Neuron (in vitro differentiated cells): ENCODE data around the gene FRG2.
"Not testable (repeated sequence)": the region's sequence is repeated elsewhere in the genome, so short reads cannot be mapped to it uniquely, and the experiment has no call there.

Experiments
- H2AFZ ChIP-seq: one replicate; pipeline ENCODE4 v1.6.1; 2013; ENCODE audit warnings: low read depth, mild to moderate bottlenecking, inconsistent platforms, low read length, moderate library complexity
- H3K27me3 ChIP-seq: one replicate; pipeline ENCODE4 v1.6.1; 2013; ENCODE audit warnings: low read length; ENCODE audit not compliant: insufficient read depth
- H3K36me3 ChIP-seq: one replicate; pipeline ENCODE4 v1.6.1; 2013; ENCODE audit warnings: low read length; ENCODE audit not compliant: insufficient read depth
- H3K4me1 ChIP-seq: one replicate; pipeline ENCODE4 v1.6.1; 2013; ENCODE audit warnings: low read length; ENCODE audit not compliant: insufficient read depth
- H3K4me3 ChIP-seq: 2 replicates; pipeline ENCODE4 v1.5.1; 2013; ENCODE audit warnings: mild to moderate bottlenecking, low read length, moderate library complexity
- H3K9me3 ChIP-seq: one replicate; pipeline ENCODE4 v1.6.1; 2013; ENCODE audit warnings: low read length

FRG2 gene

DNA sequence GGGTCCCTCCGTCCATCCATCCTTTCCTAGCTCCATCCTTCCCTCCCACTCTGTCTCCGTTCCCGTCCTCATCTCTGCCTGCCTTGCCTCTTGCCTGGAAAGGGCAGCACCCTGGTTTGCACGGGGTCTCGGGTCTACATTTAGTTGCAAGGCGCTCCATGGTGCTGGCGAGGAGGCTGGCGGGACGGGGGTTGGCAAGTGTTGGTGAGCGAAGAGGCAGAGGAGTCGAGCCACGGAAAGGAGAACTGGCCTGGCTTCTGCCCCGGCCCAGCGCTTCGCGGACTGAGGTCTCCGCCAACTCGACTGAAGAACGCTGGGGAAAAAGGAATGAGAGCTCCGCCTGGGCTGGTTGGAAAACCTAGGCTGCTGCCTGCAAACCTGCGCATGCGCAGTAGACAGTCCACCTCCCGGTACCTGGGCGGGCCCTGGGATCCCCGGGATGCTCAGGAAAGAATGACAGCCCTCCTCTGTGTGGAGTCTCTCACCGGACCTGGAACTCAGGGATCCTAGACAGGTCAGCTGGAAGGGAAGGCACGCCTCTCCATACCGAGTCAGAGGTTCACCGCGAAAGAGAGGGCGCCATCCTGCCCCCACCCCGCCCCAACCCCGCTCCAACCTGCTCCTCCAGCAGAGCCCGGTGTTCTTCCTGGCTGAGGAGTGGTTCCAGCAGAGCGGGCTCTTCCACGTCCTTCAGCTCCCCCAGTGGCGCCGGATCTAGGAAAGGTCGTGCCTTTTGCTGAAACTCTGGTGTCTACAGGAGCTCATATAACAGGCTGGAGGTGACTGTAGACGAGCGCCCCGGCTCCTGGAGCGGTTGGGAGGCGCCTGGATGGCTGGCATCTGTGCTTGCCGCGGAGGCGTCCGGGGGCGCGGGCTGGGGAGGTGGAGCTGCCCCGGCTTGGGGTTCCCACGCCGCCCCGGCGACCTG is 6.0 kb downstream of the FRG2 start:
- H3K27me3 ChIP-seq = peaks cover 56% of the 10 kb centered on the region
- peaks cover 5% of the 10 kb centered on the region for H3K4me1 ChIP-seq
- H3K9me3 ChIP-seq = no peaks in the 10 kb centered on the region
- peak overlapping the region; percentile 32 for H3K4me3 ChIP-seq
- no peaks in the 10 kb centered on the region for H3K36me3 ChIP-seq
- no peak overlapping the region for H2AFZ ChIP-seq

DNA sequence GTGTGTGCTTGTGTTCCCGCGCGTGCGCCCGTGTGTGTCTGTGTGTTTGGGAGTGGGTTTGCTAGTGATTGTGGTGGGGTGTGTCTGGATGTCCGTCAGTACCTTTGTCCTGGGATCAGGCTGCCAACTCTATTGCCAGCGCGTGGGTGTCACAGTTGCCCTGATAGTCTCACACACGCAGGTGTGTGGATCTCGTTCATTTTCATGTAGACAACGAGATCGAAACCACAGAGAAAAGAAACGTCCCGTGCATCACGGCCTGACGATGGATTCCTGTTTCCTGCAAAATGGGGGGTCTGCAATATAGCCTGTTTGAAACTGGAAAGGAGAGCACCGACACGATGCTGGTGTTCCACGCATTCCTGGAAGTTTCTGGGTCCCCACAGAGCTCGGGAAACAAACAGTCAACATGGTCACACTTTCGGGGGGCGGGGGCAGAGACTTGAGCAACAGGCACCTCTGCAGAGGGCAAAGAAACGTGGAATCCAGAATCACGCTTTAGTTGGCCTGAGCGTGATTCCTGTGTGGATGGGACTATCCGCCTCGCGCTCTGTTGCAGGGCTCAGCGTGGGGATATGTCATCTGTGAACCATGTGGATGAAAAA is 7.1 kb downstream of the FRG2 start:
- H3K27me3 ChIP-seq = peaks cover 67% of the 10 kb centered on the region
- not testable (repeated sequence) for H2AFZ ChIP-seq, H3K4me3 ChIP-seq, H3K4me1 ChIP-seq, H3K36me3 ChIP-seq, H3K9me3 ChIP-seq

DNA sequence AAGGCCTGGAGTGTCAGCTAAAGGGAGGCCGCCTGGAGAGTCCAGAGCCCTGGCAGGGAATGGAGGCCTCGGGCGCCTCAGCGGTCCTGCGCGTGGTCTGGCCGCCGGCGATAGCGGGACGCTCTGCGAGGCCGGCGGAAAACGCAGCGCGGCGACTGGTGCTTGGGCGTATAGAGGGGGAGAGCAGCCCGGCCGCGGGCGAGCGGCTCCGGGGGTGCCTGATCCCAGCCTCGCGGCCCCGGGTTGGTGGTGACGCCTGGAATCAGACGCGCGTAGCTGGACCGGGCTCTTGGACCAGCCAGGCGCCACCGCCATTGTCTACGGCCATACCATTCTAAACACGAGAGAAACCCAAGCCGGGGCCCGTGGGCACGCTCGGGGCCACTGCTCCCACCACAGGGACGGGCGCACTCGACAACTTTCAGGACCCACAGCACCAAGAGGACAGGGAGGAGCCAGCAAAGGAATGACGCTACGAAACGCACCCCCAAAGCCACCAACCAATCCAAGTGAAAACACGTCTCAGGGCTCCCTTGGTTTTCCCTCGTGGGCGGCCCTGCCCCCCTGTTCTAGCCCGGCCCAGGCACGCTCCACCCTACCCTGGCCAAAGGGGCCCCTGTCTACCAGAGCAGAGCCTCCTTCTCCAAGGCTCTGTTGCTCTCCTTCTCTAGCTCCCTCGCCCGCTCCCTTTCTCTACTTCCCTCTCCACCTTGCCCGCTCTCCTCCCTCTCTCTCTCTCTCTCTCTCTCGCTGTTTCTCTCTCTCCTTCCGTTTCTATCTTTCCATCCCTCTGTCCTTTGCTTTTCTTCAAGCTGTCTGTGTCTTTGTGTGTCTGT is 7.8 kb downstream of the FRG2 start:
- Histone ChIP-seq H3K4me3 (no peak overlapping the region), H3K27me3 (peaks cover 74% of the 10 kb centered on the region), H3K4me1 (peaks cover 5% of the 10 kb centered on the region)

DNA sequence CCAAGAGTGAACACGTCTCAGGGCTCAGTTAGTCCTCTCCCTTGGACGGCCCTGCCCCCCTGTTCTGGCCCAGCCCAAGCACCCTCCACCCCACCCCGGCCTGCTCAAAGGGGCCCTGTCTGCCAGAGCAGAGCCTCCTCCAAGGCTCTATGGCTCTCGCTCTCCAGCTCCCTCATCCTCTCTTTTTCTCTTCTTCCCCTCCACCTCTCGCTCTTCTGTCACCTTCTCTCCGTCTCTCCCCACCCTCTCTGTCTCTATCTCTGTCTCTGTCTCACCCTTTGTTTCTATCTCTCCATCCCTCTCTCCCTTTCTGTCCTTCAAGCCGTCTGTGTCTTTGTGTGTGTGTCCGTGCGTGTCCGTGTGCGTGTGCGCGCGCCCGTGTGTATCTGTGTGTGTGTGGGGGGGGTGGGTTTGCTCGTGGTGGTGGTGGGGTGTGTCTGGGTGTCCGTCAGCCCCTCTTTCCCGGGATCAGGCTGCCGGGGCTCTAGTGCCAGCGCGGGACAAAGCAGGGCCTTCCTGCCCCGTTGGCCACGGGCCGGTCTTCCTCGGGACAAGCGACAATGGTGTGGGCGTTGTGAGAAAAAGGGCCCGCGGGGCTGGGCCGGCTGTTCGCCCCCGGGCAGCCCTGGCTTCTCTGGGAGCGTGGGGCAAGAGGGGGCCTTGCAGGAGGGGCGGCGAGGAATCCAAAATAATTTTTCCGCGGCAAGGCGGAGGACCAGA is 8.7 kb downstream of the FRG2 start:
- peaks cover 5% of the 10 kb centered on the region for H3K4me1 ChIP-seq

More for the DNA sequence above, 7.8 kb downstream of the FRG2 start:
- Histone ChIP-seq H3K9me3 (peaks cover 2% of the 10 kb centered on the region), H2AFZ (no peak overlapping the region), H3K36me3 (no peaks in the 10 kb centered on the region)

DNA sequence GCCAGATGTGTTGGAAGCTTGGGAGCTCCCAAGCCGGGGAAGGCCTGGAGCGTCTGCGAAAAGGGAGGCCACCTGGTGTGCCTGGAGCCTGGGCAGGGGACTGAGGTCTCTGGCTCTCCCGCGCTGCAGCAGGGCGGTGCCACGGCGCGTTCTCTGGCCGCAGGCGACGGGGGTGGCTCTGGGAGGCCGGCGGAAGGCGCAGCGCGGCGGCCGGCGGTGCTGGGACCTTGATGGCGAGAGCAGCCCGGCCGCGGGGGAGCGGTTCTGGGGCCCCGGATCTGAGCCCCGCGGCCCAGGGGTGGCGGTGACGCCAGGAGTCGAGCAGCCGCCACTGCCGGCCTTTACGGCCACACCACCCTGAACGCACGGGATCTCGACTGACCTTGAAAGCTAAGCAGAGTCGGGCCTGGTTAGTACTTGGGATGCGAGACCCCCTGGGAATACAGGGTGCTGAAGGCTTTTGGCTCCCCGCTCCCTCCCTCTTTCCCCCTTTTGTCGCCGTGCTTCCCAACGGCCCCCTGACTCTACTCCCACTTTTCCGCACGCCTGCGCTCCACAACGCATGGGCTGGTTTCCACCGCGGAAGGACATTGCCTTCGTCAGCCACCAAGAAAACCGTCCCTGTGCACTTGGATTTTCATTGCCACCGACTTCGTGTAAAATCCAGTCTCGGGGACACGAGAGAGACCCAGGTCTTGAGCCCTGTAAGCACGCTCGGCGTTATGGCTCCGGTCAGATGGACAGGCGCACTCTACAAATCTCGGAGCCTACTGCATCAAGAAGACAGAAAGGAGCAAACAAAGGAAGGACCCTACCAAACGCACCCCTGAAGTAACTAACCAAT is 9.5 kb downstream of the FRG2 start:
- H2AFZ ChIP-seq = peak overlapping the region; percentile 35
- H3K36me3 ChIP-seq = no peaks in the 10 kb centered on the region
- H3K4me3 ChIP-seq = peak overlapping the region; percentile 23
- peaks cover 76% of the 10 kb centered on the region for H3K27me3 ChIP-seq
- H3K9me3 ChIP-seq = peaks cover 6% of the 10 kb centered on the region
- H3K4me1 ChIP-seq = peaks cover 5% of the 10 kb centered on the region

More for the DNA sequence above, 8.7 kb downstream of the FRG2 start:
- Histone ChIP-seq H3K4me3 (no peak overlapping the region), H3K27me3 (peaks cover 77% of the 10 kb centered on the region), H3K9me3 (peaks cover 2% of the 10 kb centered on the region), H2AFZ (no peak overlapping the region), H3K36me3 (no peaks in the 10 kb centered on the region)

DNA sequence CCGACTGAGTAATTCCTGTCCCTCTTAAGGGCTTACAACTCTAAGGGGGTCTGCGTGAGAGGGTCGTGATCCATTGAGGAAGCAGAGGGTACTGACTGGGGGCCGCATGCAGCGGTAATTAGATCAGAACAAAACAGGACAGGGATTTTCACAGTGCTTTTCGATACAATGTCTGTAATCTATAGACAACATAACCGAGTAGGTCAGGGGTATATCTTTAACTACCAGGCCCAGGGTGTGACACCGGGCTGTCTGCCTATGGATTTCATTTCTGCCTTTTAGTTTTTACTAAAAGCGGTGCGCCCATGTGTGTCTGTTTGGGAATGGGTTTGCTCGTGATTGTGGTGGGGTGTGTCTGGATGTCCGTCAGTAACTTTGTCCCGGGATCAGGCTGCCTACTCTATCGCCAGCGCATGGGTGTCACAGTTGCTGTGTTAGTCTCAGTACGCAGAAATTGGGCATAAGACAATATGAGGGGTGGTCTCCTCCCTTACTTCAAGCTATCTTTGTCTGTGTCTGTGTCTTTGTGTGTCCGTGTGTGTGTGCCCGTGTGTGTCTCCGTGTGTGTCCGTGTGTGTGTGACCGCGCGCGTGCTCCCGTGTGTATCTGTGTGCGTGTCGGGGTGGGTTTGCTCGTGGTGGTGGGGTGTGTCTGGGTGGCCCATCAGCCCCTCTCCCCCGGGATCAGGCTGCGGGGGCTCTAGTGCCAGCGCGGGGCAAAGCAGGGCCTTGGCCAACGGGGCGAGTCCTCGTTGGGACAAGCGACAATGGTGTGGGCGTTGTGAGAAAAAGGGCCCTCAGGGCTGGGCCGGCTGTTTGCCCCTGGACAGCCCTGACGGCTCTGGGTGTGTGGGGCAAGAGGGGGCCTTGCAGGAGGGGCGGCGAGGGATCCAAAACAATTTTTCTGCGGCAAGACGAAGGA is 10.4 kb downstream of the FRG2 start:
- Histone ChIP-seq H3K4me1 (peaks cover 5% of the 10 kb centered on the region), H3K9me3 (peaks cover 7% of the 10 kb centered on the region), H3K27me3 (peaks cover 79% of the 10 kb centered on the region), H3K36me3 (no peaks in the 10 kb centered on the region), H3K4me3 (no peak overlapping the region), H2AFZ (peak overlapping the region; percentile 35)

DNA sequence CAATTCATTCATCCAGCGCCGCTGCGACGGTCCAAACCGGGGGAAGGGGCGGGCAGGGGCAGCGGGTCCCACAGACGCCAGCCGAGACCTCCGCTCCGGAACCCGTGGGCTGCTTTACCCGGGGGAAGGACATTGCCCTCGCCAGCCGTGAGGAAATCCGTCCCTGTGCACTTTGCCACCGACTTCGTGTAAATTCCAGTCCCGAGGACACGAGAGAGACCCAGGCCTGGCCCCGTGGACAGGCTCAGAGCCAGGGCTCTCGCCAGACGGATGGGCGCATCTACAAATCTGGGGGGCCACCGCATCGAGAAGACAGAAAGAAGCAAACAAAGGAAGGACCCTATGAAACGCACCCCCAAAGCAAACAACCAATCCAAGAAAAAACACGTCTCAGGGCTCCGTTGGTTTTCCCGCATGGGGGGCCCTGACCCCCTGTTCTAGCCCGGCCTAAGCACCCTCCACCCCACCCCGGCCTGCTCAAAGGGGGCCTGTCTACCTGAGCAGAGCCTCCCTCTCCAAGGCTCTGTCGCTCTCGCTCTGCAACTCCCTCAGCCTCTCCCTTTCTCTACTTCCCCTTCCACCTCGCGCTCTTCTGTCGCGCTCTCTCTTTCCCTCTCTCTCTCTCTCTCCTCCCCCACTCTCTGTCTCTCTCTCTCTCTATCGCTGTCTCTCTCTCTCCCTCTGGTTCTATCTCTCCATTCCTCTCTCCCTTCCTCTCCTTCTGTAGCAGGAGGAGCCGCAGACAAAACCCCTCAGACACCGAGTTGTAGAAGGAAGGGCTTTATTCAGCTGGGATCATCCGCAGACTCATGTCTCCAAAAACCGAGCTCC is 11.3 kb downstream of the FRG2 start:
- peaks cover 73% of the 10 kb centered on the region for H3K27me3 ChIP-seq

DNA sequence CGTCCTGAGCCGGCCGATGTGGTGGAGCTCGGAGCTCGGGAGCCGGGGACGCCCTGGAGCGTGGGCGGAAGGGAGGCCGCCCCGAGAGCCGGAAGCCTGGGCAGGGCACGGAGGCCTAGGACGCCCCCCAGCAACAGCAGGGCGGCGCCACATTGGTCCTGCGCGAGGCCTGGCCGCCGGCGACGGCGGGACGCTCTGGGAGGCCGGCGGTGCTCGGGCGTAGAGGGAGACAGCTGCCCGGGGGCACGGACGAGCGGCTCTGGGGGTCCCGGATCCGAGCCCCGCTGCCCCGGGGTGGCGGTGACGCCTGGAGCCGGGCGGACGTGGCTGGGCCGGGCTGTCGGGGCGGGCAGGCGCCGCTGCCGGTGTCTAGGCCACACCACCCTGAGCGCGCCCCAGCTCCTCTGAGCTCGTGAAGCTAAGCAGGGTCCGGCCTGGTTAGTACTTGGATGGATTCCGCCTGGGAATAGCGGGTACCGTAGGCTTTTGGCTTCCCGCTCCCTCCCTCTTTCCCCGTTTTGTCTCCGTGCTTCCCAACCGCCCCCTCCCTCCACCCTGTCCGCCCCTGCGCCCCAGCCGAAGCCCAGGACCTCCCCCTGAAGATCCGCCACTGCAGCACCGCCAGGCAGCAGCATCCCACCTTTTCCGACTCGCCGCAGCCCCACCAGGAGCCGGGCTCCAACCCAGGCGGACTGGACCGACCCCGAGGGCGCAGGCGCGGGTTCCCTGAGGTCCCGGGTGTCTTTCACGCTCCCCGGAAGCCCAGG is 12.1 kb downstream of the FRG2 start:
- peaks cover 65% of the 10 kb centered on the region for H3K27me3 ChIP-seq
- peak overlapping the region; percentile 26 for H3K4me3 ChIP-seq
- peaks cover 5% of the 10 kb centered on the region for H3K4me1 ChIP-seq
- H3K9me3 ChIP-seq = peaks cover 7% of the 10 kb centered on the region
- no peaks in the 10 kb centered on the region for H3K36me3 ChIP-seq
- H2AFZ ChIP-seq = no peak overlapping the region

More for the DNA sequence above, 11.3 kb downstream of the FRG2 start:
- no peak overlapping the region for H2AFZ ChIP-seq
- H3K36me3 ChIP-seq = no peaks in the 10 kb centered on the region
- peaks cover 5% of the 10 kb centered on the region for H3K4me1 ChIP-seq
- H3K9me3 ChIP-seq = peaks cover 7% of the 10 kb centered on the region
- H3K4me3 ChIP-seq = no peak overlapping the region

DNA sequence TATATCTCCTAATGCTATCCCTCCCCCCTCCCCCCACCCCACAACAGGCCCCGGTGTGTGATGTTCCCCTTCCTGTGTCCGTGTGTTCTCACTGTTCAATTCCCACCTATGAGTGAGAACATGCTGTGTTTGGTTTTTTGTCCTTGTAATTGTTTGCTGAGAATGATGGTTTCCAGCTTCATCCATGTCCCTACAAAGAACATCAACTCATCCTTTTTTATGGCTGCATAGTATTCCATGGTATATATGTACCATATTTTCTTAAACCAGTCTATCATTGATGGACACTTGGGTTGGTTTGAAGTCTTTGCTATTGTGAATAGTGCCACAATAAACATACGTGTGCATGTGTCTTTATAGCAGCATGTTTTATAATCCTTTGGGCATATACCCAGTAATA is 37.1 kb downstream of the FRG2 start:
- H3K27me3 ChIP-seq, H3K4me1 ChIP-seq, H2AFZ ChIP-seq, H3K9me3 ChIP-seq, H3K4me3 ChIP-seq, H3K36me3 ChIP-seq: not testable (repeated sequence)

DNA sequence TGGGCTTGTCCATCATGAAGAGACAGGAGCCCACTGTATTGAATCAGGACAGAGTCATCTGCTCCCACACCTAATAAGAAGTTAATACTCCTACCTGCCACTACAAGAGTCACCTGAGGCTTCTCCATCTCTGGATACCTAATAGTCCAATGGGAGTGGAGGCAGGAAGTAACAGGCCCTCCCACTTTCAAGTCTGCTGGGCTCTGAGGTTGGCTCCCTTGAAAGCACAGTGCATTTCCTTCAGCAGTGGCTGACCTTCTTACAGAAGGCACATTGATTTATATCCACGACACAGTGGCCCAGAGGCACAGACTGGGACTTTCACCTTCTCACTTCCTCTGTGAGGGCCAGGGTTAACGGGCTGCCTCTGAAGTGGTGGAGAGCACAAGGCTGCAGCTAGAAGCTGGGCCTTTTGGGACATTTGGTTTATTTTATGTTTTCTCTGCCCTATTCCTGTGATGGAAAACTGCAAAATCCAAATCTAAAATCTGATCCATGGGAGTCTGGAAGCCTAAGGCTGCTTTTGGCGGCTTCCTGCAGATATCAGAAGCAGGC is 38.1 kb downstream of the FRG2 start:
- Histone ChIP-seq H3K9me3 (no peaks in the 10 kb centered on the region), H2AFZ (no peak overlapping the region), H3K4me1 (no peaks in the 10 kb centered on the region)

More for the DNA sequence above, 38.1 kb downstream of the FRG2 start:
- H3K27me3 ChIP-seq = peaks cover 3% of the 10 kb centered on the region
- H3K36me3 ChIP-seq = no peaks in the 10 kb centered on the region
- H3K4me3 ChIP-seq = no peak overlapping the region
